HepG2 (cell line): ENCODE results near the gene HMGCLL1.

Experiments
- CTCF ChIP-seq: sonication (generic); formaldehyde crosslinking; IDR thresholded peaks from 2 replicates; pipeline ENCODE4 v1.5.0; 2020; ENCODE audit warnings: mild to moderate bottlenecking, missing genetic modification reagents, moderate library complexity
- HDAC2 ChIP-seq: sonication (generic); formaldehyde crosslinking; IDR thresholded peaks from 2 replicates; pipeline ENCODE4 v1.4.0; 2020; ENCODE audit warnings: missing genetic modification reagents
- NAIF1 ChIP-seq: sonication (generic); formaldehyde crosslinking; IDR thresholded peaks from 2 replicates; pipeline ENCODE4 v1.5.0; 2020; ENCODE audit warnings: mild to moderate bottlenecking, missing genetic modification reagents, borderline replicate concordance
- NFYB ChIP-seq: sonication (generic); formaldehyde crosslinking; IDR thresholded peaks from 2 replicates; pipeline ENCODE4 v1.4.0; 2020; ENCODE audit warnings: missing genetic modification reagents
- ZFP91 ChIP-seq: sonication (generic); formaldehyde crosslinking; IDR thresholded peaks from 2 replicates; pipeline ENCODE4 v1.9.0; 2022; ENCODE audit warnings: missing genetic modification reagents, mild to moderate bottlenecking, borderline replicate concordance

GRCh38 chr6:55543633-55544309 is 35.2 kb downstream of the HMGCLL1 start:
- TF ChIP-seq ZFP91 (CRISPR knock-in tag) (no peak), HDAC2 (CRISPR knock-in tag) (no peak), CTCF (no peak; the same call in 1 of the 2 replicates), NFYB (CRISPR knock-in tag) (no peak), NAIF1 (CRISPR knock-in tag) (no peak)
